Measurements from ENCODE around the gene RPL13A.
A peak's percentile ranks its signal among the peaks of the same experiment; 100 is the strongest.

Gene RPL13A

DNA sequence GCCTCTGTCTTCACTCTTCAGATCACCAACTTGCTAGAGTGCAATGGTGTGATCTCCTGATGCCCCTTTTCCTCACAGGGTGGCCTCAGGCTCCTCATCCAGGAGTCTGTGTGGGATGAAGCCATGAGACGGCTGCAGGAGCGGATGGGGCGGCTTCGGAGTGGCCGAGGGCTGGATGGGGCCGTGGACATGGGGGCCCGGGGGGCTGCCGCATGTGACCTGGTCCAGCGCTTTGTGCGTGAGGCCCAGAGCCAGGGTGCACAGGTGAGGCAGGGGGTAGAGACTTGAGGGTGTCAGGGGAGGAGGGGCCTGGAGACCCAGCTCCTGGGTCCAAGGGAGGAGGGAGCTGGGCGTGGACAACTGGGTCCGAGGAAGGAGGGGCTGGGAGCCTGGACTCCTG is 24.9 kb upstream of the RPL13A start:
- no peak overlapping the region for H3K9ac ChIP-seq (ENCODE audit: low read length)
- H3K23ac ChIP-seq (ENCODE audit: low read length in 2 of 2): no peak overlapping the region
- DNase-seq: no peak
- H3K36me3 ChIP-seq (ENCODE audit: control insufficient read depth in 1 of 2, insufficient read depth in 2 of 2, low read depth in 1 of 2, low read length in 2 of 2): peaks cover 11 to 56% of the 10 kb centered on the region in 2 experiments
- H3K14ac ChIP-seq (ENCODE audit: low read length in 2 of 2): no peak overlapping the region
- H3K4me3 ChIP-seq (ENCODE audit: insufficient read depth in 1 of 2, low read depth in 1 of 2, low read length in 2 of 2): no peak overlapping the region
- H2BK5ac ChIP-seq (ENCODE audit: low read depth, low read length, poor library complexity, severe bottlenecking): no peak overlapping the region
- 96% methylated on average over 11 of the region's 12 CpGs for WGBS
- no peak overlapping the region for H3K18ac ChIP-seq (ENCODE audit: low read depth in 1 of 2, low read length in 2 of 2)
- H3K4ac ChIP-seq (ENCODE audit: low read depth in 1 of 2, low read length in 2 of 2): no peak overlapping the region
- no peak overlapping the region for H2BK12ac ChIP-seq (ENCODE audit: low read length in 2 of 2)
- H3K4me1 ChIP-seq (ENCODE audit: control insufficient read depth, insufficient read depth, low read depth, low read length): peaks cover 3% of the 10 kb centered on the region
- no peak overlapping the region for H3K4me2 ChIP-seq (ENCODE audit: low read length, poor library complexity, severe bottlenecking)
- no peak overlapping the region for H2BK15ac ChIP-seq (ENCODE audit: low read depth, poor library complexity, severe bottlenecking)
- H3K27ac ChIP-seq (ENCODE audit: low read length, poor library complexity, severe bottlenecking): no peak overlapping the region
- no peaks in the 10 kb centered on the region for H3K27me3 ChIP-seq (ENCODE audit: control insufficient read depth in 1 of 2, insufficient read depth in 1 of 2, low read length in 2 of 2)
- H2AK5ac ChIP-seq (ENCODE audit: low read length, severe bottlenecking): no peak overlapping the region
- H2AFZ ChIP-seq (ENCODE audit: low read depth, low read length): no peak overlapping the region
- H2BK120ac ChIP-seq (ENCODE audit: low read depth, low read length): no peak overlapping the region
- no peaks in the 10 kb centered on the region for H3K9me3 ChIP-seq (ENCODE audit: control insufficient read depth, low read length)
- H4K8ac ChIP-seq (ENCODE audit: low read length): no peak overlapping the region
- peaks cover 12% of the 10 kb centered on the region for H3K79me1 ChIP-seq (replicated peaks; ENCODE audit: low read length, poor library complexity, severe bottlenecking)
- no peak overlapping the region for H4K91ac ChIP-seq (ENCODE audit: low read length)

GRCh38 chr19:49463960-49464740 is 23.3 kb upstream of the RPL13A start:
- no peak overlapping the region for H2BK5ac ChIP-seq (ENCODE audit: low read depth, low read length, poor library complexity, severe bottlenecking)
- no peak overlapping the region for H3K23ac ChIP-seq (ENCODE audit: low read length in 2 of 2)
- H3K14ac ChIP-seq (ENCODE audit: low read length in 2 of 2): no peak overlapping the region
- H4K91ac ChIP-seq (ENCODE audit: low read length): no peak overlapping the region
- H2BK12ac ChIP-seq (ENCODE audit: low read length in 2 of 2): no peak overlapping the region
- no peak for DNase-seq
- peaks cover 1% of the 10 kb centered on the region for H3K4me1 ChIP-seq (ENCODE audit: control insufficient read depth, insufficient read depth, low read depth, low read length)
- no peak overlapping the region for H2AFZ ChIP-seq (ENCODE audit: low read depth, low read length)
- no peak overlapping the region for H3K4me2 ChIP-seq (ENCODE audit: low read length, poor library complexity, severe bottlenecking)
- H4K8ac ChIP-seq (ENCODE audit: low read length): no peak overlapping the region
- no peak overlapping the region for H2BK15ac ChIP-seq (ENCODE audit: low read depth, poor library complexity, severe bottlenecking)
- no peak overlapping the region for H3K27ac ChIP-seq (ENCODE audit: low read length, poor library complexity, severe bottlenecking)
- H3K79me1 ChIP-seq (replicated peaks; ENCODE audit: low read length, poor library complexity, severe bottlenecking): peaks cover 5% of the 10 kb centered on the region
- no peak overlapping the region for H3K18ac ChIP-seq (ENCODE audit: low read depth in 1 of 2, low read length in 2 of 2)
- H3K27me3 ChIP-seq (ENCODE audit: control insufficient read depth in 1 of 2, insufficient read depth in 1 of 2, low read length in 2 of 2): no peaks in the 10 kb centered on the region
- no peak overlapping the region for H2BK120ac ChIP-seq (ENCODE audit: low read depth, low read length)
- WGBS: 96% methylated on average over 38 of the region's 39 CpGs
- no peak overlapping the region for H3K4me3 ChIP-seq (ENCODE audit: insufficient read depth in 1 of 2, low read depth in 1 of 2, low read length in 2 of 2)
- H2AK5ac ChIP-seq (ENCODE audit: low read length, severe bottlenecking): no peak overlapping the region
- no peak overlapping the region for H3K4ac ChIP-seq (ENCODE audit: low read depth in 1 of 2, low read length in 2 of 2)
- no peak overlapping the region for H3K9ac ChIP-seq (ENCODE audit: low read length)
- no peaks in the 10 kb centered on the region for H3K9me3 ChIP-seq (ENCODE audit: control insufficient read depth, low read length)
- peaks cover 11 to 68% of the 10 kb centered on the region in 2 experiments for H3K36me3 ChIP-seq (ENCODE audit: control insufficient read depth in 1 of 2, insufficient read depth in 2 of 2, low read depth in 1 of 2, low read length in 2 of 2)

DNA sequence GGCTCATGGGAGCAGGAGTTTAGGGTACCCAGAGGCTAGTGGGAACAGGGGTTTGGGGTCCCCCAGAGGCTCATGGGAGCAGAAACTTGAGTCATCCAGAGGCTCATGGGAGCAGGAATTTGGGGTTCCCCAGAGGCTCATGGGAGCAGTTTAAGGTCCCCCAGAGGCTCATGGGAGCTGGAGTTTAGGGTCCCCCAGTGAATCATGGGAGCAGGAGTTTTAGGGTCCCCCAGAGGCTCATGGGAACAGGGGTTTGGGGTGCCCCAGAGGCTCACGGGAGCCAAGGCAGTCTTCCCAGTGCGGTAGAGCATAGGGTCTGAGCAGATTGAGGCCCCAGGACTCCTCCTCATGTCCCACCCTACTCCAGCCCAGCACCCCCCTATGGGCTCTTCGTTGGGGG is 22.0 kb upstream of the RPL13A start:
- Histone ChIP-seq H3K18ac (ENCODE audit: low read depth in 1 of 2, low read length in 2 of 2) (no peak overlapping the region), H3K23ac (ENCODE audit: low read length in 2 of 2) (no peak overlapping the region), H4K91ac (ENCODE audit: low read length) (no peak overlapping the region), H3K36me3 (ENCODE audit: control insufficient read depth in 1 of 2, insufficient read depth in 2 of 2, low read depth in 1 of 2, low read length in 2 of 2) (peaks cover 8 to 69% of the 10 kb centered on the region in 2 experiments), H3K14ac (ENCODE audit: low read length in 2 of 2) (no peak overlapping the region), H2BK120ac (ENCODE audit: low read depth, low read length) (no peak overlapping the region), H2AFZ (ENCODE audit: low read depth, low read length) (no peak overlapping the region), H2BK15ac (ENCODE audit: low read depth, poor library complexity, severe bottlenecking) (no peak overlapping the region), H3K4me3 (ENCODE audit: insufficient read depth in 1 of 2, low read depth in 1 of 2, low read length in 2 of 2) (no peak overlapping the region), H3K4ac (ENCODE audit: low read depth in 1 of 2, low read length in 2 of 2) (no peak overlapping the region), H3K9ac (ENCODE audit: low read length) (no peak overlapping the region), H3K27ac (ENCODE audit: low read length, poor library complexity, severe bottlenecking) (no peak overlapping the region), H3K9me3 (ENCODE audit: control insufficient read depth, low read length) (no peaks in the 10 kb centered on the region), H2AK5ac (ENCODE audit: low read length, severe bottlenecking) (no peak overlapping the region), H3K79me1 (replicated peaks; ENCODE audit: low read length, poor library complexity, severe bottlenecking) (no peaks in the 10 kb centered on the region), H2BK12ac (ENCODE audit: low read length in 2 of 2) (no peak overlapping the region), H3K4me2 (ENCODE audit: low read length, poor library complexity, severe bottlenecking) (no peak overlapping the region), H3K27me3 (ENCODE audit: control insufficient read depth in 1 of 2, insufficient read depth in 1 of 2, low read length in 2 of 2) (no peaks in the 10 kb centered on the region), H2BK5ac (ENCODE audit: low read depth, low read length, poor library complexity, severe bottlenecking) (no peak overlapping the region), H4K8ac (ENCODE audit: low read length) (no peak overlapping the region), H3K4me1 (ENCODE audit: control insufficient read depth, insufficient read depth, low read depth, low read length) (peaks cover 1% of the 10 kb centered on the region)
- no peak for DNase-seq
- 97% methylated on average over 3 of the region's 3 CpGs for WGBS

DNA sequence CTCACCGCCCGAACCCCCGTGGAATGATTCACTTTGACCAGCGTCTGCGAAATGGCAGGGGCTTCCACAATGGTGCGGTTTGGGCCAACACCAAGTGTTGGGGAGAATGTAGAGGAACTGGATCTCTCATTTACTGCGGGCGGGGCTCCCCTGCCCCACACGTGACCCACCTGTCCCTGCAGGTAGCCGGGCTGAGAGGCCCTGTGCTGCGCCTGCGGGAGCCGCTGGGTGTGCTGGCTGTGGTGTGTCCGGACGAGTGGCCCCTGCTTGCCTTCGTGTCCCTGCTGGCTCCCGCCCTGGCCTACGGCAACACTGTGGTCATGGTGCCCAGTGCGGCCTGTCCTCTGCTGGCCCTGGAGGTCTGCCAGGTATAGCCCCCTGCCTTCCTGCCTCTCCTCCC is 19.2 kb upstream of the RPL13A start:
- Histone ChIP-seq H2BK12ac (ENCODE audit: low read length in 2 of 2) (no peak overlapping the region), H3K27me3 (ENCODE audit: control insufficient read depth in 1 of 2, insufficient read depth in 1 of 2, low read length in 2 of 2) (no peaks in the 10 kb centered on the region), H3K36me3 (ENCODE audit: control insufficient read depth in 1 of 2, insufficient read depth in 2 of 2, low read depth in 1 of 2, low read length in 2 of 2) (peaks cover 8 to 56% of the 10 kb centered on the region in 2 experiments), H2AK5ac (ENCODE audit: low read length, severe bottlenecking) (no peak overlapping the region), H3K9me3 (ENCODE audit: control insufficient read depth, low read length) (no peaks in the 10 kb centered on the region), H3K9ac (ENCODE audit: low read length) (peak overlapping the region; percentile 51), H2BK120ac (ENCODE audit: low read depth, low read length) (no peak overlapping the region), H4K91ac (ENCODE audit: low read length) (no peak overlapping the region), H3K4me2 (ENCODE audit: low read length, poor library complexity, severe bottlenecking) (no peak overlapping the region), H3K4me3 (ENCODE audit: insufficient read depth in 1 of 2, low read depth in 1 of 2, low read length in 2 of 2) (no peak overlapping the region), H3K79me1 (replicated peaks; ENCODE audit: low read length, poor library complexity, severe bottlenecking) (no peaks in the 10 kb centered on the region), H3K14ac (ENCODE audit: low read length in 2 of 2) (no peak overlapping the region), H3K27ac (ENCODE audit: low read length, poor library complexity, severe bottlenecking) (no peak overlapping the region), H2BK15ac (ENCODE audit: low read depth, poor library complexity, severe bottlenecking) (no peak overlapping the region), H3K18ac (ENCODE audit: low read depth in 1 of 2, low read length in 2 of 2) (no peak overlapping the region), H2AFZ (ENCODE audit: low read depth, low read length) (no peak overlapping the region), H4K8ac (ENCODE audit: low read length) (no peak overlapping the region), H3K4ac (ENCODE audit: low read depth in 1 of 2, low read length in 2 of 2) (no peak overlapping the region), H3K4me1 (ENCODE audit: control insufficient read depth, insufficient read depth, low read depth, low read length) (peaks cover 1% of the 10 kb centered on the region), H3K23ac (ENCODE audit: low read length in 2 of 2) (no peak overlapping the region), H2BK5ac (ENCODE audit: low read depth, low read length, poor library complexity, severe bottlenecking) (no peak overlapping the region)
- DNase-seq: no peak
- 91% methylated on average over 19 of the region's 19 CpGs for WGBS
